Gastrocnemius medialis (tissue), 4 donors: ENCODE measurements around the gene PIK3R3. TPM values are rescaled to one million over a fixed set of nuclear protein-coding genes. Genes with fewer than 3 reads are reported as not detected.

Source experiments
- ATAC-seq, 2 donors: fragments of 150-250 bp; one replicate each; pipeline ENCODE4 v1.9.1; 2016
- DNase-seq, 2 donors: peaks; one replicate each; pipeline ENCODE4 v3.0.0-alpha.2; 2019
- H3K27ac ChIP-seq, 4 donors: fragments of 200-600 bp; sonication (generic); 1 replicate in 1 of 4; 2 replicates in 3 of 4; pipeline ENCODE4 v1.5.1; 2016 to 2018; ENCODE audit warnings: mild to moderate bottlenecking in 2 of 4, moderate library complexity in 1 of 4
- H3K27me3 ChIP-seq, 3 donors: fragments of 200-600 bp; sonication (generic) in 2 of 3; 1 replicate in 1 of 3; 2 replicates in 2 of 3; pipeline versions ENCODE4 v1.5.1 to v1.6.0; 2016 to 2019; ENCODE audit warnings: mild to moderate bottlenecking in 1 of 3, moderate library complexity in 1 of 3
- H3K36me3 ChIP-seq, 2 donors: fragments of 200-600 bp; sonication (generic) in 1 of 2; one replicate each; pipeline ENCODE4 v1.5.1; 2017 to 2018
- H3K4me1 ChIP-seq, 2 donors: fragments of 200-600 bp; sonication (generic) in 1 of 2; one replicate each; pipeline ENCODE4 v1.5.1; 2016 to 2017; ENCODE audit warnings: mild to moderate bottlenecking in 2 of 2
- H3K4me3 ChIP-seq, 4 donors: fragments of 200-600 bp; sonication (generic) in 3 of 4; 1 replicate in 1 of 4; 2 replicates in 3 of 4; pipeline ENCODE4 v1.5.1; 2016 to 2019; ENCODE audit warnings: mild to moderate bottlenecking in 2 of 4
- H3K9me3 ChIP-seq, 3 donors: fragments of 200-600 bp; sonication (generic) in 2 of 3; 1 replicate in 1 of 3; 2 replicates in 2 of 3; pipeline ENCODE4 v1.5.1; 2016 to 2019
- POLR2A ChIP-seq, 2 donors: fragments of 450-650 bp; IDR thresholded peaks; one replicate each; pipeline ENCODE4 v1.6.1; 2017; ENCODE audit warnings: antibody characterized with exemption in 2 of 2, mild to moderate bottlenecking in 2 of 2, moderate library complexity in 2 of 2
- in situ Hi-C, 4 donors: fragments of 200-750 bp; cut with MboI; loops; one replicate each; pipeline versions ENCODE4 v1.15.0 to v1.8.0; 2017; ENCODE audit warnings: low sequenced_read_pairs in 4 of 4
- intact Hi-C: fragments of 100-400 bp; cut with DNase I; formaldehyde crosslinking; loops from one replicate; pipeline ENCODE4 v1.15.1; 2023; ENCODE audit warnings: low total_unique reads
- total RNA-seq, 4 donors: library from RNA; depleted of rRNA; stranded (reverse); fragments of >200 nt; gene quantifications; one replicate each; pipeline versions ENCODE4 v1.1.0 to v1.2.3, GENCODE V29; 2016
- TF ChIP-seq, protein P1 (sequence below), 5 experiments: fragments of 450-650 bp in 3 of 5; fragments of 200-600 bp in 2 of 5; sonication (generic) in 2 of 5; IDR thresholded peaks in 4 of 5; conservative IDR thresholded peaks in 1 of 5; 1 replicate in 4 of 5; 2 replicates in 1 of 5; pipeline ENCODE4 v1.5.1; 2016 to 2019; ENCODE audit warnings: antibody characterized with exemption in 5 of 5, mild to moderate bottlenecking in 3 of 5, moderate library complexity in 3 of 5

The PIK3R3 gene
- total RNA-seq, 4 donors from 2014 or later, result 12.1 to 23.8 (median 15.9) TPM

DNA sequence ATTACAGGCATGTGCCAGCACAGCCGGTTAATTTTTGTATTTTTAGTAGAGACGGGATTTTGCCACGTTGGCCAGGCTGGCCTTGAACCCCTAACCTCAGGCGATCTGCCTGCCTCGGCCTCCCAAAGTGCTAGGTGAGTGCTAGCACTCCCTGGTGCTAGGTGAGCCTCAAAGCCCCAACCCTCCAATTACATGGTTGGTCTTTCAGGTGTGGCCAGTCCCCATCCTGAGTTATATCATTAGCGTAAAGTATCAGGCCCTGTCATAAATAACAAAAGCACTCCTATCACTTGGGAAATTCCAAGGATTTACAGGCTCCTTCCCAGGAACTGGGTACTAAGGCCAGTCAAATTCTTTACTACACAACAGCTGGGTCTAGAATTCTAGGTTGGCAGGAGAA, 138.0 kb downstream of the PIK3R3 start:
- no peaks in the 10 kb centered on the region for H3K9me3 ChIP-seq
- no peak for DNase-seq
- peaks cover 10 to 25% of the 10 kb centered on the region in 2 donors for H3K4me1 ChIP-seq
- no peak for ATAC-seq
- no peaks in the 10 kb centered on the region for H3K27me3 ChIP-seq
- H3K27ac ChIP-seq, result peak overlapping the region; percentile 18 to 69 (median 66)
- H3K4me3 ChIP-seq, result no peak overlapping the region
- peaks cover 0 to 15% of the 10 kb centered on the region in 2 donors for H3K36me3 ChIP-seq
- TF ChIP-seq, protein P1, sequence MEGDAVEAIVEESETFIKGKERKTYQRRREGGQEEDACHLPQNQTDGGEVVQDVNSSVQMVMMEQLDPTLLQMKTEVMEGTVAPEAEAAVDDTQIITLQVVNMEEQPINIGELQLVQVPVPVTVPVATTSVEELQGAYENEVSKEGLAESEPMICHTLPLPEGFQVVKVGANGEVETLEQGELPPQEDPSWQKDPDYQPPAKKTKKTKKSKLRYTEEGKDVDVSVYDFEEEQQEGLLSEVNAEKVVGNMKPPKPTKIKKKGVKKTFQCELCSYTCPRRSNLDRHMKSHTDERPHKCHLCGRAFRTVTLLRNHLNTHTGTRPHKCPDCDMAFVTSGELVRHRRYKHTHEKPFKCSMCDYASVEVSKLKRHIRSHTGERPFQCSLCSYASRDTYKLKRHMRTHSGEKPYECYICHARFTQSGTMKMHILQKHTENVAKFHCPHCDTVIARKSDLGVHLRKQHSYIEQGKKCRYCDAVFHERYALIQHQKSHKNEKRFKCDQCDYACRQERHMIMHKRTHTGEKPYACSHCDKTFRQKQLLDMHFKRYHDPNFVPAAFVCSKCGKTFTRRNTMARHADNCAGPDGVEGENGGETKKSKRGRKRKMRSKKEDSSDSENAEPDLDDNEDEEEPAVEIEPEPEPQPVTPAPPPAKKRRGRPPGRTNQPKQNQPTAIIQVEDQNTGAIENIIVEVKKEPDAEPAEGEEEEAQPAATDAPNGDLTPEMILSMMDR (IDR thresholded peaks at IDR 0.05 in 4 of 5, conservative IDR thresholded peaks at IDR 0.05 in 1 of 5), result no peak
- no peak for TF ChIP-seq POLR2A (IDR thresholded peaks at IDR 0.05)
- intact Hi-C loops, result no loop called here
- in situ Hi-C loops, result no loop called here

Other genes with a start within 250 kb of the PIK3R3 start
- gene TSPAN1, start 42.5 kb upstream of the PIK3R3 start, total RNA-seq, result 10 to 100 TPM in 1 of 4 donors, 1 to 10 TPM in 2, under 1 TPM in 1; 0.88 to 10.7 (median 6.0) TPM
- gene P3R3URF, start 43.9 kb upstream of the PIK3R3 start, total RNA-seq, result not detected
- 100 to 1,000 TPM in 1 of 4 donors, 10 to 100 TPM in 3; 66.2 to 107 (median 92.2) TPM for gene POMGNT1, start 65.8 kb upstream of the PIK3R3 start, total RNA-seq
- gene LURAP1, start 70.7 kb upstream of the PIK3R3 start, total RNA-seq, result 1 to 10 TPM in 1 of 4 donors, under 1 TPM in 2, not detected in 1; 0.39 to 1.9 (median 0.47) TPM
- gene RAD54L, start 115.1 kb upstream of the PIK3R3 start, total RNA-seq, result 1 to 10 TPM in 1 of 4 donors, not detected in 3; 1.1 TPM
- gene LRRC41, start 171.0 kb upstream of the PIK3R3 start, total RNA-seq, result 10 to 100 TPM; 76.3 to 99.2 (median 77.9) TPM
- 100 to 1,000 TPM; 415 to 695 (median 493) TPM for gene UQCRH, start 171.1 kb upstream of the PIK3R3 start, total RNA-seq
- 10 to 100 TPM; 15.5 to 22.5 (median 20.8) TPM for gene NSUN4, start 208.2 kb upstream of the PIK3R3 start, total RNA-seq